HepG2 (cell line): ENCODE measurements around the gene C19orf73. TPM values are rescaled to one million over a fixed set of nuclear protein-coding genes. Genes with fewer than 3 reads are reported as not detected.

ENCODE experiments used
- AGO1 ChIP-seq: fragments of 200-400 bp; formaldehyde crosslinking; IDR thresholded peaks from 2 replicates; pipeline ENCODE4 v1.6.1; 2017; ENCODE audit warnings: mild to moderate bottlenecking, low read depth, low read length, moderate library complexity; ENCODE audit not compliant: poor library complexity, severe bottlenecking
- AGO2 ChIP-seq: fragments of 200-400 bp; formaldehyde crosslinking; optimal IDR thresholded peaks from 2 replicates; pipeline ENCODE3; 2017; ENCODE audit warnings: mild to moderate bottlenecking, low read depth, low read length, moderate library complexity
- DMAP1 ChIP-seq: IDR thresholded peaks from 2 replicates; pipeline ENCODE4 v1.6.1; 2016
- E2F2 ChIP-seq: sonication (generic); formaldehyde crosslinking; IDR thresholded peaks from 2 replicates; pipeline ENCODE4 v1.4.0; 2020; ENCODE audit warnings: missing genetic modification reagents, borderline replicate concordance
- FOXP4 ChIP-seq: sonication (generic); formaldehyde crosslinking; IDR thresholded peaks from 2 replicates; pipeline ENCODE4 v1.4.0; 2020; ENCODE audit warnings: missing genetic modification reagents
- IRX3 ChIP-seq: sonication (generic); formaldehyde crosslinking; IDR thresholded peaks from 2 replicates; pipeline ENCODE4 v1.8.1; 2023; ENCODE audit warnings: mild to moderate bottlenecking, low read depth, missing genetic modification reagents, borderline replicate concordance
- KAT2B ChIP-seq: fragments of 150-350 bp; IDR thresholded peaks from 2 replicates; pipeline ENCODE4 v1.6.1; 2014; ENCODE audit warnings: low read depth, low read length, borderline replicate concordance
- KLF15 ChIP-seq: sonication (generic); formaldehyde crosslinking; IDR thresholded peaks from 2 replicates; pipeline ENCODE4 v1.8.1; 2023; ENCODE audit warnings: borderline replicate concordance, mild to moderate bottlenecking, inconsistent platforms, missing genetic modification reagents, mixed read lengths
- KLF9 ChIP-seq: IDR thresholded peaks from 2 replicates; pipeline ENCODE4 v1.6.1; 2016; ENCODE audit warnings: low read depth
- MXI1 ChIP-seq: IDR thresholded peaks from 3 replicates; pipeline ENCODE4 v1.6.1; 2012; ENCODE audit warnings: low read depth, low read length, inconsistent platforms, borderline replicate concordance
- NFKBIZ ChIP-seq: IDR thresholded peaks from 2 replicates; pipeline ENCODE4 v1.6.1; 2018; ENCODE audit warnings: missing genetic modification reagents, missing compliant biosample characterization
- NFYC ChIP-seq: IDR thresholded peaks from 2 replicates; pipeline ENCODE4 v1.6.1; 2016; ENCODE audit warnings: missing genetic modification reagents, missing compliant biosample characterization
- NKX3-1 ChIP-seq: sonication (generic); formaldehyde crosslinking; IDR thresholded peaks from 2 replicates; pipeline ENCODE4 v1.5.0; 2020; ENCODE audit warnings: missing genetic modification reagents
- PLRG1 ChIP-seq: fragments of 450-650 bp; conservative IDR thresholded peaks from 2 replicates; pipeline ENCODE4 v1.6.1; 2016
- RBM22 ChIP-seq: fragments of 200-400 bp; formaldehyde crosslinking; optimal IDR thresholded peaks from 2 replicates; pipeline ENCODE3; 2017; ENCODE audit warnings: mild to moderate bottlenecking, low read length, moderate library complexity
- SKI ChIP-seq: fragments of 450-650 bp; IDR thresholded peaks from one replicate; pipeline ENCODE4 v1.6.1; 2018; ENCODE audit warnings: mild to moderate bottlenecking; ENCODE audit not compliant: partially characterized antibody
- SMARCC2 ChIP-seq: fragments of 450-650 bp; IDR thresholded peaks from 2 replicates; pipeline ENCODE4 v1.6.1; 2017; ENCODE audit warnings: antibody characterized with exemption, mild to moderate bottlenecking
- SP2 ChIP-seq: sonication (generic); formaldehyde crosslinking; IDR thresholded peaks from 2 replicates; pipeline ENCODE4 v1.5.1; 2020; ENCODE audit warnings: mild to moderate bottlenecking, missing genetic modification reagents
- TBX3 ChIP-seq: fragments of 450-650 bp; IDR thresholded peaks from 2 replicates; pipeline ENCODE4 v1.6.1; 2017; ENCODE audit warnings: antibody characterized with exemption, mild to moderate bottlenecking, inconsistent platforms, borderline replicate concordance
- ZBTB37 ChIP-seq: sonication (generic); formaldehyde crosslinking; IDR thresholded peaks from 2 replicates; pipeline ENCODE4 v1.4.0; 2020; ENCODE audit warnings: mild to moderate bottlenecking, missing genetic modification reagents
- ZFP82 ChIP-seq: sonication (generic); formaldehyde crosslinking; IDR thresholded peaks from 2 replicates; pipeline ENCODE4 v1.5.1; 2020; ENCODE audit warnings: mild to moderate bottlenecking, missing genetic modification reagents, borderline replicate concordance
- ZNF274 ChIP-seq: sonication (generic); formaldehyde crosslinking; IDR thresholded peaks from 2 replicates; pipeline ENCODE4 v1.5.1; 2020; ENCODE audit warnings: mild to moderate bottlenecking, missing genetic modification reagents
- ZNF30 ChIP-seq: sonication (generic); formaldehyde crosslinking; IDR thresholded peaks from 2 replicates; pipeline ENCODE4 v1.5.0; 2020; ENCODE audit warnings: mild to moderate bottlenecking, missing genetic modification reagents
- ZNF432 ChIP-seq: sonication (generic); formaldehyde crosslinking; IDR thresholded peaks from 2 replicates; pipeline ENCODE4 v1.5.0; 2020; ENCODE audit warnings: missing genetic modification reagents, mild to moderate bottlenecking, borderline replicate concordance
- ZNF547 ChIP-seq: sonication (generic); formaldehyde crosslinking; IDR thresholded peaks from 2 replicates; pipeline ENCODE4 v1.5.1; 2020; ENCODE audit warnings: mild to moderate bottlenecking, missing genetic modification reagents
- ZNF773 ChIP-seq: sonication (generic); formaldehyde crosslinking; IDR thresholded peaks from 2 replicates; pipeline ENCODE4 v1.4.0; 2020; ENCODE audit warnings: missing genetic modification reagents, borderline replicate concordance
- ZNF839 ChIP-seq: sonication (generic); formaldehyde crosslinking; IDR thresholded peaks from 2 replicates; pipeline ENCODE4 v1.4.0; 2020; ENCODE audit warnings: missing genetic modification reagents, mild to moderate bottlenecking, borderline replicate concordance
- polyA plus RNA-seq, 8 experiments: library from polyadenylated mRNA; depleted of rRNA in 3 of 8; stranded (reverse) in 7 of 8; unstranded in 1 of 8; fragments of >200 nt; fragmentation: Illumina TruSeq in 4 of 8; extraction: Trizol in 4 of 8; gene quantifications; 2 replicates each; pipeline versions ENCODE4 v1.2.1 to v1.2.3, GENCODE V29; 2011 to 2016; ENCODE audit warnings: low read depth in 4 of 8, missing spikeins in 1 of 8, mixed read lengths in 1 of 8; ENCODE audit not compliant: insufficient read depth in 1 of 8
- total RNA-seq, 5 experiments: library from RNA; depleted of rRNA; stranded (reverse); fragments of >200 nt; fragmentation: Illumina TruSeq; extraction: Trizol; gene quantifications; 2 replicates each; pipeline ENCODE4 v1.2.3, GENCODE V29; 2016; ENCODE audit warnings: low read depth in 1 of 5

The C19orf73 gene
- total and polyA plus RNA-seq, 2 of the 13 experiments (the other 11 are each of a cell fraction or from before 2014, with no cell fraction given), result 1.4 to 1.5 TPM

GRCh38 chr19:49118565-49119410 lies at the start of gene C19orf73 (continued):
- peak; percentile 61; the same call in 1 of the 2 replicates for TF ChIP-seq FOXP4 (CRISPR knock-in tag)
- TF ChIP-seq SMARCC2, result no peak
- no peak for TF ChIP-seq NKX3-1 (CRISPR knock-in tag)
- peak; percentile 81; the same call in 1 of the 2 replicates for TF ChIP-seq ZFP82
- TF ChIP-seq TBX3, result no peak
- peak; percentile 85 for TF ChIP-seq NFYC (CRISPR knock-in tag)
- peak; percentile 92 for TF ChIP-seq SP2 (CRISPR knock-in tag)
- peak; percentile 92 for TF ChIP-seq ZNF274 (CRISPR knock-in tag)
- peak; percentile 65; the same call in 1 of the 2 replicates for TF ChIP-seq KLF15 (CRISPR knock-in tag)
- no peak for TF ChIP-seq ZNF432 (CRISPR knock-in tag)
- TF ChIP-seq NFKBIZ, result peak; percentile 59; the same call in 1 of the 2 replicates
- no peak for TF ChIP-seq PLRG1
- TF ChIP-seq ZNF839 (CRISPR knock-in tag), result no peak
- 0 out of 2 replicates have a peak, but pooled peaks have one; percentile 25 for TF ChIP-seq IRX3 (CRISPR knock-in tag)
- no peak for TF ChIP-seq KAT2B
- TF ChIP-seq ZBTB37 (CRISPR knock-in tag), result no peak
- peak; percentile 71; the same call in 1 of the 2 replicates for TF ChIP-seq ZNF547 (CRISPR knock-in tag)
- TF ChIP-seq ZNF30, result no peak
- no peak for TF ChIP-seq KLF9 (CRISPR knock-in tag)
- TF ChIP-seq E2F2 (CRISPR knock-in tag), result peak; percentile 81
- TF ChIP-seq RBM22, result no peak
- TF ChIP-seq AGO2, result peak; percentile 68
- TF ChIP-seq MXI1, result peak; percentile 26; the same call in 1 of the 3 replicates
- peak; percentile 65; the same call in 1 of the 2 replicates for TF ChIP-seq DMAP1 (CRISPR knock-in tag)
- peak; percentile 78 for TF ChIP-seq SKI
- no peak; the same call in 1 of the 2 replicates for TF ChIP-seq ZNF773 (CRISPR knock-in tag)
- TF ChIP-seq AGO1, result peak; percentile 49
